Natural killer cell (primary cell): Measurements from ENCODE around the gene AP1S1. TPM values are rescaled to one million over a fixed set of nuclear protein-coding genes. Genes with fewer than 3 reads are reported as not detected.
"Not testable (repeated sequence)": the region's sequence is repeated elsewhere in the genome, so short reads cannot be mapped to it uniquely, and the experiment has no call there.

Source experiments
- ATAC-seq, 3 donors: fragments of 150-1000 bp in 2 of 3; fragments of 200-7000 bp in 1 of 3; cut with Tn5 transposase; 1 replicate in 1 of 3; 2 replicates in 2 of 3; pipeline ENCODE4 v1.10.0; 2021; ENCODE audit warnings: mild to moderate bottlenecking in 2 of 3, moderate library complexity in 2 of 3
- DNase-seq, 2 donors: peaks; one replicate each; pipeline versions ENCODE4 v3.0.0 to v3.0.0-alpha.2; 2013 to 2021; ENCODE audit warnings: mixed read lengths in 1 of 2
- H3K27ac ChIP-seq: one replicate; pipeline ENCODE4 v1.5.1; 2013; ENCODE audit warnings: mild to moderate bottlenecking, low read length
- H3K27me3 ChIP-seq: one replicate; pipeline ENCODE4 v1.6.1; 2013; ENCODE audit warnings: low read length; ENCODE audit not compliant: control insufficient read depth, insufficient read depth
- H3K36me3 ChIP-seq: one replicate; pipeline ENCODE4 v1.6.1; 2013; ENCODE audit warnings: low read length; ENCODE audit not compliant: control insufficient read depth, insufficient read depth
- H3K4me1 ChIP-seq: one replicate; pipeline ENCODE4 v1.6.1; 2013; ENCODE audit warnings: low read length; ENCODE audit not compliant: control insufficient read depth, insufficient read depth
- H3K4me3 ChIP-seq: one replicate; pipeline ENCODE4 v1.5.1; 2013; ENCODE audit warnings: low read length
- H3K9me3 ChIP-seq: one replicate; pipeline ENCODE4 v1.6.1; 2013; ENCODE audit warnings: low read length; ENCODE audit not compliant: control insufficient read depth, insufficient read depth
- H3K27ac Mint-ChIP-seq, 2 donors: one replicate each; pipeline ENCODE4 v1.8.0; 2022; ENCODE audit warnings: mild to moderate bottlenecking in 2 of 2, mixed read lengths in 2 of 2, moderate library complexity in 1 of 2
- H3K27me3 Mint-ChIP-seq, 2 donors: one replicate each; pipeline ENCODE4 v1.8.0; 2022; ENCODE audit warnings: low read depth in 2 of 2, mixed read lengths in 2 of 2
- H3K36me3 Mint-ChIP-seq: one replicate; pipeline ENCODE4 v1.8.0; 2022; ENCODE audit warnings: mixed read lengths
- H3K4me1 Mint-ChIP-seq, 2 donors: one replicate each; pipeline ENCODE4 v1.8.0; 2022; ENCODE audit warnings: mixed read lengths in 2 of 2
- H3K4me3 Mint-ChIP-seq: one replicate; pipeline ENCODE4 v1.8.0; 2022; ENCODE audit warnings: mild to moderate bottlenecking, moderate library complexity, mixed read lengths
- H3K9me3 Mint-ChIP-seq, 2 donors: one replicate each; pipeline ENCODE4 v1.8.0; 2022; ENCODE audit warnings: mixed read lengths in 2 of 2
- CTCF ChIP-seq: fragments of 200-600 bp; IDR thresholded peaks from one replicate; pipeline ENCODE4 v1.8.0; 2022; ENCODE audit warnings: antibody characterized with exemption
- WGBS: methylation state at CpG from one replicate; pipeline ENCODE4 v1.1.7; 2013; ENCODE audit warnings: missing lambda C conversion rate; ENCODE audit not compliant: insufficient coverage; 5-methylcytosine and 5-hydroxymethylcytosine counted together
- intact Hi-C: fragments of 100-400 bp; cut with micrococcal nuclease; formaldehyde crosslinking; loops from one replicate; pipeline ENCODE4 v1.14.2; 2022
- total RNA-seq, 4 donors: library from RNA; stranded (reverse); fragments of 120-200 nt in 1 of 4; gene quantifications; one replicate each; pipeline versions ENCODE4 v1.2.3 to v1.2.4, GENCODE V29; 2013 to 2022

Gene AP1S1
- total RNA-seq, 3 donors from 2014 or later (not counting 1 experiment from before 2014, with no cell fraction given) = 4.3 to 7.0 (median 5.0) TPM

GRCh38 chr7:101201695-101202602 is 47.7 kb downstream of the AP1S1 start:
- ATAC-seq = peak in 1 of 3 donors; percentile 34
- TF ChIP-seq CTCF = no peak
- Histone ChIP-seq H3K9me3 (no peaks in the 10 kb centered on the region), H3K36me3 (no peaks in the 10 kb centered on the region), H3K27ac (no peak overlapping the region), H3K27me3 (peaks cover 17% of the 10 kb centered on the region), H3K4me3 (no peak overlapping the region), H3K4me1 (peaks cover 16% of the 10 kb centered on the region)
- H3K27ac Mint-ChIP-seq = no peak overlapping the region
- H3K4me1 Mint-ChIP-seq = peaks cover 0 to 13% of the 10 kb centered on the region in 2 donors
- intact Hi-C loops = no loop called here
- WGBS = 10% methylated on average over 75 of the region's 75 CpGs
- H3K27me3 Mint-ChIP-seq = peaks cover 16 to 31% of the 10 kb centered on the region in 2 donors
- H3K36me3 Mint-ChIP-seq = no peaks in the 10 kb centered on the region
- no peak overlapping the region for H3K4me3 Mint-ChIP-seq
- DNase-seq = no peak
- H3K9me3 Mint-ChIP-seq = no peaks in the 10 kb centered on the region

- H3K9me3 ChIP-seq = no peaks in the 10 kb centered on the region
- Mint-ChIP-seq H3K4me1 (peaks cover 0 to 13% of the 10 kb centered on the region in 2 donors), H3K27me3 (peaks cover 16 to 31% of the 10 kb centered on the region in 2 donors), H3K36me3 (no peaks in the 10 kb centered on the region), H3K9me3 (no peaks in the 10 kb centered on the region), H3K4me3 (no peak overlapping the region), H3K27ac (no peak overlapping the region)
- peaks cover 16% of the 10 kb centered on the region for H3K4me1 ChIP-seq
- DNase-seq (no peak), ATAC-seq (no peak)
- H3K36me3 ChIP-seq = no peaks in the 10 kb centered on the region
- H3K27me3 ChIP-seq = peaks cover 17% of the 10 kb centered on the region
- no peak overlapping the region for H3K27ac ChIP-seq
- intact Hi-C loops = no loop called here
- no peak for TF ChIP-seq CTCF
- WGBS = 87% methylated on average over 5 of the region's 5 CpGs
- no peak overlapping the region for H3K4me3 ChIP-seq
These were observed 48.3 kb downstream of the AP1S1 start for GRCh38 chr7:101202603-101202918.

GRCh38 chr7:101203740-101204738 is 49.8 kb downstream of the AP1S1 start:
- ATAC-seq, H3K4me3 Mint-ChIP-seq, H3K4me3 ChIP-seq, H3K36me3 Mint-ChIP-seq, H3K9me3 ChIP-seq, H3K9me3 Mint-ChIP-seq, H3K27ac Mint-ChIP-seq, H3K36me3 ChIP-seq, intact Hi-C loops, H3K27ac ChIP-seq: not testable (repeated sequence)
- Histone ChIP-seq H3K27me3 (peaks cover 17% of the 10 kb centered on the region), H3K4me1 (peaks cover 16% of the 10 kb centered on the region)
- H3K27me3 Mint-ChIP-seq = peaks cover 16 to 31% of the 10 kb centered on the region in 2 donors
- peaks cover 0 to 13% of the 10 kb centered on the region in 2 donors for H3K4me1 Mint-ChIP-seq
- WGBS = 66% methylated on average over 22 of the region's 22 CpGs
- peak in 1 of 2 donors; percentile 36 for DNase-seq
